ENCODE data around the gene LDLRAD1.

DNA sequence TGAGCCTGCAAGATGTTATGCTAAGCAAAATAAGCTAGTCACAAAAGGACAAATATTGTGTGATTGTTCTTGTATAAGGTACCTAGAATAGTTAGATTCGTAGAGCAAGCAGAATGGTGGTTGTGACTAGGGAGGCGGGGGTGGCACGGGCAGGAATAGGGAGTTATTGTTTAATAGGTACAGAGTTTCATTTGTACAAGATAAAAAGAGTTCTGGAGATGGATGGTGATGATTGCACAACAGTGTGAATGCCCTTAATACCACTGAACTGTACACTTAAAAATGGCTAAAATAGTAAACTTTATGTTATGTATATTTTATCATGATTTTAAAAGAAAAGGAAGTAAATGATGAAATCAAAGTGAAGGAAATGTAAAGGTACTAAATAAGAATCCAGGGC, 51.2 kb downstream of the LDLRAD1 start:
- no peak for TF ChIP-seq CTCF (IDR thresholded peaks at IDR 0.05; ENCODE audit: borderline replicate concordance, extremely low read depth, low read length, poor library complexity, severe bottlenecking)
- no peak for TF ChIP-seq EZH2 (IDR thresholded peaks at IDR 0.05; ENCODE audit: borderline replicate concordance, low read depth, low read length, severe bottlenecking)

All from DND-41 (cell line).